ENCODE measurements around the gene PRDM7. TPM values are rescaled to one million over a fixed set of nuclear protein-coding genes. Genes with fewer than 3 reads are reported as not detected.

PRDM7 gene
- total RNA-seq, 1 experiment from 2014 or later: not detected

GRCh38 chr16:90018297-90018651 is 58.9 kb downstream of the PRDM7 start:
- H3K9ac ChIP-seq (ENCODE audit: extremely low read depth, insufficient read length, low read length): no peak overlapping the region
- no peak overlapping the region for H3K27ac Mint-ChIP-seq

More at GRCh38 chr16:90018297-90018651, 58.9 kb downstream of the PRDM7 start:
- no peak overlapping the region for H2BK20ac ChIP-seq (ENCODE audit: low read depth, low read length, poor library complexity, severe bottlenecking)
- H3K4me2 ChIP-seq (ENCODE audit: insufficient read depth, insufficient read length, low read length): peak overlapping the region; percentile 46
- H2BK15ac ChIP-seq (ENCODE audit: low read depth, low read length): no peak overlapping the region
- Mint-ChIP-seq H3K36me3 (ENCODE audit: insufficient read depth in 1 of 3, low read depth in 3 of 3) (peaks cover 0 to 32% (median 6%) of the 10 kb centered on the region in 3 experiments; a peak in 6 of 7 replicates), H3K4me1 (peaks cover 26% of the 10 kb centered on the region in 2 experiments), H3K27me3 (ENCODE audit: low read depth) (no peaks in the 10 kb centered on the region), H3K4me3 (peak overlapping the region; percentile 84 to 89), H3K9me3 (no peaks in the 10 kb centered on the region; a peak in 1 of 5 replicates)
- no peaks in the 10 kb centered on the region for H3K9me3 ChIP-seq (ENCODE audit: control insufficient read depth, low read depth, low read length)
- WGBS (ENCODE audit: extremely low coverage, insufficient read length, low lambda C conversion rate): no CpG with 5 or more reads among the region's 7 CpGs
- H3K56ac ChIP-seq (ENCODE audit: insufficient read length, low read depth, low read length): no peak overlapping the region
- peak; percentile 57 for DNase-seq
- H4K8ac ChIP-seq (replicated peaks; ENCODE audit: insufficient read length, low read depth, low read length): no peak overlapping the region
- H4K5ac ChIP-seq (ENCODE audit: insufficient read length, low read depth, low read length): no peak overlapping the region
- peaks cover 4% of the 10 kb centered on the region for H3K23me2 ChIP-seq (ENCODE audit: insufficient read length, low read depth, low read length, poor library complexity, severe bottlenecking)
- no peak overlapping the region for H2BK5ac ChIP-seq (ENCODE audit: insufficient read length, low read length)
- no peak overlapping the region for H2AFZ ChIP-seq (ENCODE audit: low read length)
- no peaks in the 10 kb centered on the region for H3K27me3 ChIP-seq (ENCODE audit: insufficient read depth, low read length)
- no peaks in the 10 kb centered on the region for H3K79me1 ChIP-seq (ENCODE audit: insufficient read depth, low read depth, low read length, poor library complexity, severe bottlenecking)
- H2BK12ac ChIP-seq (ENCODE audit: insufficient read length, low read depth, low read length): no peak overlapping the region
- no peak overlapping the region for H2AK5ac ChIP-seq (ENCODE audit: insufficient read length, low read length)
- no peak for TF ChIP-seq CTCF (conservative IDR thresholded peaks at IDR 0.05)
- H2BK120ac ChIP-seq (ENCODE audit: low read depth, low read length, poor library complexity, severe bottlenecking): no peak overlapping the region
- H4K20me1 ChIP-seq (ENCODE audit: control insufficient read depth, insufficient read depth, insufficient read length): no peaks in the 10 kb centered on the region
- H4K91ac ChIP-seq (ENCODE audit: insufficient read length, low read depth, low read length): no peak overlapping the region
- no peaks in the 10 kb centered on the region for H3K79me2 ChIP-seq (ENCODE audit: insufficient read depth, low read length)
- no peak overlapping the region for H3K23ac ChIP-seq (ENCODE audit: insufficient read length, low read depth, low read length)
- no peak overlapping the region for H3K18ac ChIP-seq (ENCODE audit: insufficient read length, low read depth, low read length)
- no peak overlapping the region for H3K4ac ChIP-seq (ENCODE audit: low read depth, low read length)
- 0 out of 2 replicates have a peak, but pooled peaks cover 4% of the 10 kb centered on the region for H3K4me1 ChIP-seq (ENCODE audit: insufficient read depth, low read length)
- no peak overlapping the region for H3K27ac ChIP-seq (ENCODE audit: insufficient read length, low read depth, low read length)
- no peak overlapping the region for H3T11ph ChIP-seq (ENCODE audit: low read length)
- H3K14ac ChIP-seq (ENCODE audit: insufficient read depth, low read length): peak overlapping the region; percentile 40; the same call in 1 of the 2 replicates

Data from H9 (cell line).